ENCODE results near the gene TDRD10.
A peak's percentile ranks its signal among the peaks of the same experiment; 100 is the strongest.
"Not testable (repeated sequence)": the region's sequence is repeated elsewhere in the genome, so short reads cannot be mapped to it uniquely, and the experiment has no call there.

TDRD10 gene

DNA sequence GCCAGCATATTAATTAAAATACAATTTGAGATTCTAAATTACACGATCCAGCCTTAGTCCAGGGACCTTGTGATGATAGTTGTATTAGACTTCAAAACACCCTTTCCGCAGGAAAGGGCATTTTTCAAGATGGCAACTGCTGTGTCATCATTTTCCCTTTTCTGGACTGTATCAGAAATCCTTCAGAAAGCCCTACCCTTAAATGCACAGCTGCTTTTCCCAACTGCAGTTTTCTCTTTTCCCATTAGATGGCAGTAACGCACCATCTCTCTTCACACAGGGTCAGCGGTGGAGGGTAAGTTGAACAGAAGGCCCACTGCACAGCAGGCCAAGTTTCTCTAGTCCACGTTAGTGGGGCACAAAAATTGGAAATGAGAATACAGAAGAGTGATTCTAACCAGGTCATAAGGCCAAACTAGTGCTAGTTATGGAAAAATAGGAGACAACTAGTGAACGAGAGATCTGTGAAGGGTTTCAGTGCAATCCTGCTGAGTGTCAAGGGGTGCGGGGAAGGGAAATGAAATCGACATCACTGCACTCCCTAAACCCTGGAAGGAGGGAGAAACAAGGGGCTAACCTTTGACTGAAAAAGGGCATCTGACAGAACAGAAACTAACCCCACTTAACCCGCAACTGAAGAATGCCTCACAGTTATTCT, 22.1 kb upstream of the TDRD10 start:
- DNase-seq (ENCODE audit: low spot score) = peak; percentile 88

- no peak for DNase-seq (ENCODE audit: low spot score)
Measured at GRCh38 chr1:154481053-154481452, 21.0 kb upstream of the TDRD10 start.

DNA sequence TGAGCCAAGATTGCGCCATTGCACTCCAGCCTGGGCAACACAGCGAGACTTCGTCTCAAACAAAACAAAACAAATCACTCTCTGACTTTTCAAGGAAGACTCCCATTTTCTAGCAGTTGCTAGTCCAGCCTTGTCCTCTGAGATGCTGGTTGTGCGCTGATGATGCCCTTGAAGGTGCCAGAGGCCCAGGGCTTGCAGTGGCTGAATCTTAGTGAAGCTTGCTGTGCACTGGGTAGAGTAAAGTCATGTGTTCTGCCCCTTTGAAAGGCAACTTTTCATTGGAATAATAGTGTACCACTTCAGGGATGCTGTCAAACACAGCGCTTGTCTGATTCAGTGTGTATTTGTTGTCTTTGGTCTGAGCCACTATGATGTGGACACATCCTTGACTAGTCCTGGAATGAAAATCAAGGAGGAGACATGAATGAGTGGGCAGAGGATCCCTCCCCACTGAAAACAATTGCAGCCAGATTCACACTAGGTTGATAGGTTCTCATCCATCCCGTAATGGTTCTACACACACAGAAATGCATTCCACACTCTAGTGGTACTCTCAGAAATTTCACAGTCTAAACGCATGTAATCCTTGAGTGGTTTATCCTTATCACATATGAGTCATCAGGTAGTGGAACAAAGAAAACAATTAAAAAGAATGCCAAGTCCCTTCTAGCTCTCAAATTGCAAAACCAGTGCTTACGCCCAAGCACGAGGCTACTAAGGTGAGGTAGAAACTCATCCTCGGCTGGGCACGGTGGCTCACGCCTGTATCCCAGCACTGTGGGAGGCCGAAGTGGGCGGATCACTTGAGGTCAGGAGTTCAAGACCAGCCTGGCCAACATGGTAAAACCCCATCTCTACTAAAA, 17.8 kb upstream of the TDRD10 start:
- DNase-seq (ENCODE audit: low spot score) = no peak

DNA sequence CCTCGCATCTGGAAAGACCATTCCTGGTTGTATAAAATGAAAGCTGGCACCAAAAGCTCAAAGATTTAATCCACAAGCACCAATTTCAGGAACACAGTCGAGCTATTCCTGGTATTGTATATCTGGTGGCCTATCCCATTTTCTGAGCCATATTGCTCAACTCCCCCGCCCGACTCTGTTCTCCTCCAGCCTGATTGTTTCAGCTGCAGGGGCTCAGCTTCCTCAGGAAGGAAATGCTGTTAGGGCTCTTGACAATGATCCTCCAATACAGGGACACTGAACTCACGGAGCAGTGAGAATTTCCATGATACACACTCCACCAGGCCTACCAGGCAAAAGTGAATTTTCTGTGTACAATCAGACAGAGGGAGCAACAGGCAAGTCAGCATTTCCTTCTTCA, 16.9 kb upstream of the TDRD10 start:
- no peak for DNase-seq (ENCODE audit: low spot score)

DNA sequence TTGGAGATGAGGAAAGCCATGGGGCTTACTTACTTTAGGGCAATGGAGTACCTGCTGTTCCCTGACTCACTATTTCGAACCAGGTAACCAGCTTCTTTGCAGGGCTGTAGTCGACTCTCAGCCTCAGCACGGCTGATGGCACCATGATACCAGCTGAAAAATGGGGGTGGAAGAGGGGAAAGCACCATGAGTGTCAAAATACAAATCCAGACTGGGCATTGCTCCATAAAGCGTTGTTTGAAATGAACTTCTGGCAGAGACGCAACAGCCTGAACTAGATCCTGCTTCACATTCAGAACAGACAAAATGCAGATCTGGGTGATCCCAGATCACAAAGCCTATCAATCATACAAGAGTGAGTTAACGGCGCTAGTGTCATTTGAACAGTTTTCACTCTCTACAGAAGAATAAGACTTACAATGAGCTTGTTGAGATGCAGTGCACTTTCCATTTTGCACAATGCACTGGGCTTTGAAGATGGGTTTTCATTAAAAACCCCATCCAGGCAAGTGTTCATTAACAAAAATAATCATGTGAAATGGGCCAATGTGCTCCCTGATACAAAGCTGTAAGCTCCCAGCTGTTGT, 16.0 kb upstream of the TDRD10 start:
- DNase-seq (ENCODE audit: low spot score) = no peak

GRCh38 chr1:154486756-154487155, 15.3 kb upstream of the TDRD10 start:
- not testable (repeated sequence) for DNase-seq (ENCODE audit: low spot score)

GRCh38 chr1:154488922-154489321, 13.1 kb upstream of the TDRD10 start:
- DNase-seq (ENCODE audit: low spot score) = no peak

DNA sequence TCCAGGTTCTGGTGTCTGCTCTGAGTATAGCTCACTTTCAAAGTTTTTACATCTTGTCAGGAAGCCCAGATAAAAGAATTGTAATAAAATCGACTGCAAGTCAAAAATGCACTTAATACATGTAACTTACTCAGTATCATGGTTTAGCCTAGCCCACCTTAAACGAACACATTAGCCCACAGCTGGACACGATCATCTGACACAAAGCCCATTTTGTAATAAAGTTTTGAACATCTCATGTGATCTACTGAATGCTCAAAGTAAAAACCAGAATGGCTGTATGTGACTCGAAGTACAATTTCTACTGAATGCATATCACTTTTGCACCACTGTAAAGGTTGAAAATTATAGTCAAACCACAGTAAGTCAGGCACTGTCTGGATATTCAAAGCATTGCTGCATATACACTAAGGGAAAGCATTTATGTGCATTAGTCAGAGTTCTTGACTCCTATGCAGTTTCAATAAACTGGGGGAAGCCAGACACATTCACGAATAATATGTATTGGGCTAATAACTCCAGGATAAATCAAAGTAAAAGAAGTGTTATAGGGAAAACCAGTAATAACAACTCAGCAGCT, 12.2 kb upstream of the TDRD10 start:
- no peak for DNase-seq (ENCODE audit: low spot score)

- DNase-seq (ENCODE audit: low spot score) = no peak
Measured at GRCh38 chr1:154490317-154490716, 11.7 kb upstream of the TDRD10 start.

GRCh38 chr1:154492115-154492514, 9.9 kb upstream of the TDRD10 start:
- DNase-seq (ENCODE audit: low spot score) = no peak

- peak; percentile 68 for DNase-seq (ENCODE audit: low spot score)
Measured at GRCh38 chr1:154493276-154493675, 8.7 kb upstream of the TDRD10 start.

DNA sequence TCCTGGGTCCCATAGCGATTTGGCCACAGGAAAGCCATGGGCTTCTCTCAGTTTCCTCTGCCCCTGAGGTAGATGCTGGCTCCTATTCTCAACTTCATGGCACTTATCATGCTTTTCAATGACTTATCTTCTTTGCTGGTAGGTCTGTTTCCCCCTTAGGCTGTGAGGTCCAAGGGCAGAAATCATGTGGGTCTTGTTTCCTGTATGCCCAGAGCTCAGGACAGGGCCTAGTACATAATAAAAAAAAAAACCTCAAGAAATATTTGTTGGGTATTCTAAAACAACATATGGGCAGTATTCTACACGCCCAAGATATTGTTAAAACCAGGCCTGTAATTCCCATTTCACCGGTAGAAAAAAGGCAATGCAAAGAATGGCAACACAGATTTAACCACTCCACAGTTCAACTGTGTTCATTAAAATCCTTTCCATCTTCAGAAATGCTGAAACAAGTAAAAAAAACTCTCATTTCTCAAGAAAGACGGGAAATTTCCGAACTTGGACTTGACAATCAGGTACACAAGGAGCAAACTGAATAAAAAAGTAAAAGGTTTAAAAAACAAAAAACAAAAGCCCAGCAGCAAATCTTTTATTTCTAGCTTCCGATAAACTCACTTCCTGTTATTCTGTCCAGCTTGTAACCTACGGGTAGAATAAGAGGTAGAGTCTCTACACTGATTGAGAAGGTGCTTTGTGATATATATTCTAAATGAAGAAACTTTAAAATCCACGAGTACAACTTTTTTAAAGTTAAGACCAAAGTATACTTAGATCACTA, 6.3 kb upstream of the TDRD10 start:
- DNase-seq (ENCODE audit: low spot score) = no peak

DNA sequence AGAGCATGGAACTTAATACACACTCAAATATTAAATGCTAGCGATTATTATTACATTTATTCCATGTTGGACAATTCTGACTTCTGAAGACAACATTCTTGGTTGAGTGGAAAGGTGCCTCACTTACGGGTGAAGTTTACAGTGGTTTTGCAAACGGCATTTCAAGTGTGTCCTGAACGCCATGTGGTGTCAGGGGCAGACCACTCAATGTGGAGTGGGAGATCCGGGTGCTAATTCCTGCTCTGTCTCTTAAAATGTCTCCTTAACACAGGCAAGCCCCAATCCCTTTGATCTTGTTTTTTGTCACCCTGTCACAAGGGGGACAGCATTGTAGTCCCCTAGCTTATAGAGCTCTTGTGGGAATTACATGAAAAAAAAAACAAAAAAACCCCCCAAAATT, 5.6 kb upstream of the TDRD10 start:
- DNase-seq (ENCODE audit: low spot score) = no peak

- DNase-seq (ENCODE audit: low spot score) = no peak
Measured at GRCh38 chr1:154497026-154497806, 4.8 kb upstream of the TDRD10 start.

DNA sequence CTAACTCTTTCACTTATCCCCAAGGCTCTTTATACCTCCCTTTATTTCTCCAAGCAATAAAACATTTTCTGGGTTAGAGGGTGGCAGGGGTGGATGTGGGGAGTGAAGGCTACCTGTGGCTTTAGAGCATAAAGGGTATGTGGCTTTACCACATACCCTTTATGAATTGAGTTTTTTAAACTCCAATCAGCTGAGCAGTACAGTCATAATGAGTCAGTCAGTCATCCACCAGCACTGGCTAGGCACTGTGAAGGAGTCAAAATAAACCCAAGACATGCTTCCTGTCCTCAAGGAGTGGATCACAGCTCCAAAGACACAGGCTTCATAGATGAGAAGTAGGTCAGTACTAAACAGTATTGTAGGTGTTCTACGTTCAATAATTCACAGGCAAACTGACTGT, 2.6 kb upstream of the TDRD10 start:
- DNase-seq (ENCODE audit: low spot score) = no peak

- DNase-seq (ENCODE audit: low spot score) = no peak
Measured at GRCh38 chr1:154500533-154500932, 1.5 kb upstream of the TDRD10 start.

GRCh38 chr1:154501423-154502065, 475 bp upstream of the TDRD10 start:
- no peak for DNase-seq (ENCODE audit: low spot score)

DNA sequence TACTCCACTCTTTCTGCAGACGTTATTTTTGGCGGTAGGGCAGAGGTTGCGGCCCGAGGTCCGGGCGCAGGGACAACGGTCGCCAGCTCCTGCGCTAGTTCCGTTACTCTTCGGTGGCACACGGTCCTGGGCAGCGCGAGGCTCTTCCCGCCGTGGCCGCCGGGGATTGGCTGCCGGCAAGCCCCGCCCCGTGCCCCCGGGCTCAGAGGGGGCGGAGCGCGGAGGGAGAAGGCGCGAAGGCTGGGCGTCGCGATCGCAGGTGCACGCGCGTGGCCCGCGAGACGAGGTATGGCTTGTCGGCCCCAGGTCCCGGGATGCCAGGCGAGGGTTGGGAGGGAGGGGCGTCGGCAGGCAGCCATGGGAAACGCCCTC, 711 bp downstream of the TDRD10 start:
- no peak for DNase-seq (ENCODE audit: low spot score)

DNA sequence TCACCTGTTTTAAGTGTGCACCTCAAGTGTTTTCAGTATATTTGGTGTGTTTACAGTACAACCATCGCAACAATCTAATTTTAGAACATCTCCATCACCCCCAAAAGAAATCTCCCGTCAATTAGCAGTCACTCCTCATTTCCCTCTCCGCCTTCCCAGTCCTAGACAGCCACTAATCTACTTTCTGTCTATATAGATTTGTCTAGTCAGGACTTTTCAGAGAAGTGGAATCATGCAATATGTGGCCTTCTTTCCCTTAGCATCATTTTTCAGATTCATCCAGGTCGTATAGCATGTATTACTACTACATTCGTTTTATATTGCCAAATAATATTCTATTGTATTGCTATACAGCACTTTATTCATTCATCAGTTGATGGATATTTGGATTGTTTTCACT, 1.9 kb downstream of the TDRD10 start:
- DNase-seq (ENCODE audit: low spot score) = no peak

- DNase-seq (ENCODE audit: low spot score) = no peak
Measured at GRCh38 chr1:154512760-154513159, 10.7 kb downstream of the TDRD10 start.

DNA sequence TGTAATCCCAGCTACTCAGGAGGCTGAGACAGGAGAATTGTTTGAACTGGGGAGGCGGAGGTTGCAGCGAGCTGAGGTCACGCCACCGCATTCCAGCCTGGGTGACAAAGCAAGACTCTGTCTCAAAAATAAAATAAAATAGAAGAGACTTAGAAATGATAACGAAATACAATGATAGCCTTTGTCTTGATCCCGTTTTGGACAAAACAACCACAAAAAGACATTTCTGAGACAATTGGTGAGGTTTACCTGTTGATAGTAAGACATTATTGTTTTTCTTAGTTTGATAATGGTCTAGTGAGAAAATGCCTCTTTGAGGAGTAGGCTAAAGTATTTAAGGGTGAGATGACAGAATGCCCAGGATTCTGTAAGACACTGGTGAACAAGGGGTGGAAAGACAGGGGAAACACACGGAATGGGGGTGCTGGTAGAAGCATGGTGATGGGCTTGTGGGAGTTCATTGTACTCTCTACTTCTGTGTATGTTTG, 12.1 kb downstream of the TDRD10 start:
- no peak for DNase-seq (ENCODE audit: low spot score)

Data from Ammon's horn (tissue), 1 donor.